ENCODE data around the gene C14orf132.

- no peak for TF ChIP-seq CTCF (IDR thresholded peaks at IDR 0.05; ENCODE audit: poor library complexity)
- TF ChIP-seq EZH2 (IDR thresholded peaks at IDR 0.05; ENCODE audit: borderline replicate concordance), result no peak
These were observed 32.4 kb downstream of the C14orf132 start for GRCh38 chr14:96071561-96071960.
